ENCODE data around the gene JUN. TPM values are rescaled to one million over a fixed set of nuclear protein-coding genes. Genes with fewer than 3 reads are reported as not detected.
A peak's percentile ranks its signal among the peaks of the same experiment; 100 is the strongest.

Gene JUN
- total RNA-seq (100 to 1,000 TPM in 1 of 9 donors, 10 to 100 TPM in 8; 29.4 to 250 (median 61.0) TPM), polyA plus RNA-seq (10 to 100 TPM; 35.9 to 54.9 (median 43.1) TPM)
- long read RNA-seq, donor 1, transcript JUN-201 (1 exons, 3,540 nt): major isoform, 66 of 66 reads
- long read RNA-seq, donor 1, partial matches to known transcripts: 0 of 66 reads
- long read RNA-seq, donor 1, other reads (novel, unspliced or antisense): 0 of 66 reads
- long read RNA-seq, donor 2, transcript JUN-201 (1 exons, 3,540 nt): major isoform, 128 of 128 reads
- long read RNA-seq, donor 2, partial matches to known transcripts: 0 of 128 reads
- long read RNA-seq, donor 2, other reads (novel, unspliced or antisense): 0 of 128 reads
- long read RNA-seq, donor 3, transcript JUN-201 (1 exons, 3,540 nt): major isoform, 72 of 72 reads
- long read RNA-seq, donor 3, partial matches to known transcripts: 0 of 72 reads
- long read RNA-seq, donor 3, other reads (novel, unspliced or antisense): 0 of 72 reads
- long read RNA-seq, donor 4, transcript JUN-201 (1 exons, 3,540 nt): major isoform, 35 of 36 reads
- long read RNA-seq, donor 4, partial matches to known transcripts: 0 of 36 reads
- long read RNA-seq, donor 4, other reads (novel, unspliced or antisense): 1 of 36 reads
- long read RNA-seq, donor 5, transcript JUN-201 (1 exons, 3,540 nt): major isoform, 19 of 21 reads
- long read RNA-seq, donor 5, partial matches to known transcripts: 0 of 21 reads
- long read RNA-seq, donor 5, other reads (novel, unspliced or antisense): 2 of 21 reads
- long read RNA-seq, donor 6, transcript JUN-201 (1 exons, 3,540 nt): major isoform, 80 of 80 reads
- long read RNA-seq, donor 6, partial matches to known transcripts: 0 of 80 reads
- long read RNA-seq, donor 6, other reads (novel, unspliced or antisense): 0 of 80 reads
- long read RNA-seq, donor 7, transcript JUN-201 (1 exons, 3,540 nt): major isoform, 36 of 36 reads
- long read RNA-seq, donor 7, partial matches to known transcripts: 0 of 36 reads
- long read RNA-seq, donor 7, other reads (novel, unspliced or antisense): 0 of 36 reads
- long read RNA-seq, donor 8, transcript JUN-201 (1 exons, 3,540 nt): major isoform, 82 of 82 reads
- long read RNA-seq, donor 8, partial matches to known transcripts: 0 of 82 reads
- long read RNA-seq, donor 8, other reads (novel, unspliced or antisense): 0 of 82 reads
- long read RNA-seq, donor 9, transcript JUN-201 (1 exons, 3,540 nt): major isoform, 86 of 86 reads
- long read RNA-seq, donor 9, partial matches to known transcripts: 0 of 86 reads
- long read RNA-seq, donor 9, other reads (novel, unspliced or antisense): 0 of 86 reads
- long read RNA-seq, donor 10, transcript JUN-201 (1 exons, 3,540 nt): major isoform, 47 of 47 reads
- long read RNA-seq, donor 10, partial matches to known transcripts: 0 of 47 reads
- long read RNA-seq, donor 10, other reads (novel, unspliced or antisense): 0 of 47 reads

GRCh38 chr1:58783993-58784757, at the start of gene JUN:
JUN (minus strand) TSS chr1:58784047; CDS start chr1:58783070, 977 bp downstream.
- Histone ChIP-seq H3K4me3 (peak within 1 kb of the TSS; percentile 62 to 84 (median 78)), H3K27me3 (no peaks in the 10 kb centered on the region), H3K4me1 (replicated peaks in 1 of 2) (peaks cover 12 to 36% of the 10 kb centered on the region in 2 donors), H3K27ac (peak within 1 kb of the TSS; percentile 99 to 100 (median 99)), H3K36me3 (replicated peaks in 1 of 2) (peaks cover 0 to 7% of the 10 kb centered on the region in 2 donors), H3K9me3 (replicated peaks in 1 of 3) (no peaks in the 10 kb centered on the region)
- TF ChIP-seq, protein P1, sequence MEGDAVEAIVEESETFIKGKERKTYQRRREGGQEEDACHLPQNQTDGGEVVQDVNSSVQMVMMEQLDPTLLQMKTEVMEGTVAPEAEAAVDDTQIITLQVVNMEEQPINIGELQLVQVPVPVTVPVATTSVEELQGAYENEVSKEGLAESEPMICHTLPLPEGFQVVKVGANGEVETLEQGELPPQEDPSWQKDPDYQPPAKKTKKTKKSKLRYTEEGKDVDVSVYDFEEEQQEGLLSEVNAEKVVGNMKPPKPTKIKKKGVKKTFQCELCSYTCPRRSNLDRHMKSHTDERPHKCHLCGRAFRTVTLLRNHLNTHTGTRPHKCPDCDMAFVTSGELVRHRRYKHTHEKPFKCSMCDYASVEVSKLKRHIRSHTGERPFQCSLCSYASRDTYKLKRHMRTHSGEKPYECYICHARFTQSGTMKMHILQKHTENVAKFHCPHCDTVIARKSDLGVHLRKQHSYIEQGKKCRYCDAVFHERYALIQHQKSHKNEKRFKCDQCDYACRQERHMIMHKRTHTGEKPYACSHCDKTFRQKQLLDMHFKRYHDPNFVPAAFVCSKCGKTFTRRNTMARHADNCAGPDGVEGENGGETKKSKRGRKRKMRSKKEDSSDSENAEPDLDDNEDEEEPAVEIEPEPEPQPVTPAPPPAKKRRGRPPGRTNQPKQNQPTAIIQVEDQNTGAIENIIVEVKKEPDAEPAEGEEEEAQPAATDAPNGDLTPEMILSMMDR (IDR thresholded peaks at IDR 0.05): peak in 1 of 6 experiments; percentile 17
- TF ChIP-seq POLR2A (IDR thresholded peaks at IDR 0.05): peak; percentile 94 to 100
- WGBS, 4 donors: 0 to 1% (median 0%) methylated on average over 25 to 57 of the region's 57 CpGs
- peak; percentile 99 to 100 (median 100) for DNase-seq
- intact Hi-C loops (cut with DNase I): loop anchor here in 1 of 2 donors (10.0 kb wide), 1 partner anchor 371 kb away; no protein-coding TSS in a partner anchor

GRCh38 chr1:58833166-58833565, 49.3 kb upstream of the JUN start:
- intact Hi-C loops (cut with DNase I): no loop called here
- WGBS, 4 donors: 94 to 100% (median 96%) methylated on average over 1 of the region's 1 CpG
- H3K27me3 ChIP-seq: no peaks in the 10 kb centered on the region
- TF ChIP-seq POLR2A (IDR thresholded peaks at IDR 0.05): no peak
- TF ChIP-seq, protein P1 (IDR thresholded peaks at IDR 0.05): no peak
- no peaks in the 10 kb centered on the region for H3K36me3 ChIP-seq (replicated peaks in 1 of 2)
- no peak overlapping the region for H3K27ac ChIP-seq
- DNase-seq: no peak
- H3K4me1 ChIP-seq (replicated peaks in 1 of 2): no peaks in the 10 kb centered on the region
- no peaks in the 10 kb centered on the region for H3K9me3 ChIP-seq (replicated peaks in 1 of 3)
- no peak overlapping the region for H3K4me3 ChIP-seq

GRCh38 chr1:58830291-58830690, 46.4 kb upstream of the JUN start:
- TF ChIP-seq, protein P1 (IDR thresholded peaks at IDR 0.05): no peak
- TF ChIP-seq POLR2A (IDR thresholded peaks at IDR 0.05): no peak
- H3K4me1 ChIP-seq (replicated peaks in 1 of 2): no peaks in the 10 kb centered on the region
- H3K9me3 ChIP-seq (replicated peaks in 1 of 3): peaks cover 0 to 7% (median 0%) of the 10 kb centered on the region in 3 donors
- no peak overlapping the region for H3K27ac ChIP-seq
- intact Hi-C loops (cut with DNase I): no loop called here
- H3K36me3 ChIP-seq (replicated peaks in 1 of 2): no peaks in the 10 kb centered on the region
- H3K27me3 ChIP-seq: no peaks in the 10 kb centered on the region
- no peak for DNase-seq
- WGBS, 4 donors: 60 to 88% (median 75%) methylated on average over 1 of the region's 1 CpG
- H3K4me3 ChIP-seq: no peak overlapping the region

All from adrenal gland (tissue), 19 donors.